ENCODE results near the gene CPSF4.

The CPSF4 gene

GRCh38 chr7:99438573-99439480, at the start of gene CPSF4, which contains the start of gene PTCD1:
CPSF4 (plus strand) TSS chr7:99438943; CDS start chr7:99439083, 140 bp downstream.
PTCD1 (minus strand) TSS chr7:99438798; CDS start chr7:99435242, 3,556 bp downstream.
- DNase-seq (ENCODE audit: low spot score): peak; percentile 96

GRCh38 chr7:99389772-99390171, 49.0 kb upstream of the CPSF4 start:
- DNase-seq (ENCODE audit: low spot score): no peak

GRCh38 chr7:99390941-99391602, 47.7 kb upstream of the CPSF4 start:
- DNase-seq (ENCODE audit: low spot score): no peak

- no peak for DNase-seq (ENCODE audit: low spot score)
Observed at GRCh38 chr7:99392046-99392445, 46.7 kb upstream of the CPSF4 start.

- DNase-seq (ENCODE audit: low spot score): peak; percentile 62
Observed at GRCh38 chr7:99392659-99393354, 45.9 kb upstream of the CPSF4 start.

- DNase-seq (ENCODE audit: low spot score): no peak
Observed at GRCh38 chr7:99393355-99394187, 45.2 kb upstream of the CPSF4 start.

- DNase-seq (ENCODE audit: low spot score): no peak
Observed at GRCh38 chr7:99394188-99394502, 44.6 kb upstream of the CPSF4 start.

- DNase-seq (ENCODE audit: low spot score): no peak
Observed at GRCh38 chr7:99395616-99396327, 43.0 kb upstream of the CPSF4 start.

- no peak for DNase-seq (ENCODE audit: low spot score)
Observed at GRCh38 chr7:99396418-99397296, 42.1 kb upstream of the CPSF4 start.

GRCh38 chr7:99397297-99397983, 41.3 kb upstream of the CPSF4 start:
- DNase-seq (ENCODE audit: low spot score): no peak

- peak; percentile 19 for DNase-seq (ENCODE audit: low spot score)
Observed at GRCh38 chr7:99398891-99399445, 39.8 kb upstream of the CPSF4 start.

- no peak for DNase-seq (ENCODE audit: low spot score)
Observed at GRCh38 chr7:99399597-99399996, 39.1 kb upstream of the CPSF4 start.

- no peak for DNase-seq (ENCODE audit: low spot score)
Observed at GRCh38 chr7:99402854-99403253, 35.9 kb upstream of the CPSF4 start.

GRCh38 chr7:99403764-99404163, 35.0 kb upstream of the CPSF4 start:
- DNase-seq (ENCODE audit: low spot score): no peak

GRCh38 chr7:99404235-99404976, 34.3 kb upstream of the CPSF4 start:
- peak; percentile 56 for DNase-seq (ENCODE audit: low spot score)

- no peak for DNase-seq (ENCODE audit: low spot score)
Observed at GRCh38 chr7:99404977-99405320, 33.8 kb upstream of the CPSF4 start.

- DNase-seq (ENCODE audit: low spot score): no peak
Observed at GRCh38 chr7:99406557-99406956, 32.2 kb upstream of the CPSF4 start.

- peak; percentile 68 for DNase-seq (ENCODE audit: low spot score)
Observed at GRCh38 chr7:99407872-99408378, 30.8 kb upstream of the CPSF4 start.

All from kidney tubule cell (primary cell).